HepG2 (cell line): ENCODE results near the gene TNFRSF11A. TPM values are rescaled to one million over a fixed set of nuclear protein-coding genes. Genes with fewer than 3 reads are reported as not detected.
A peak's percentile ranks its signal among the peaks of the same experiment; 100 is the strongest.

Source experiments
- GATA4 ChIP-seq: sonication (generic); IDR thresholded peaks from 2 replicates; pipeline ENCODE4 v1.6.1; 2016; ENCODE audit warnings: antibody characterized with exemption, low read depth, borderline replicate concordance
- GTF3A ChIP-seq: sonication (generic); formaldehyde crosslinking; conservative IDR thresholded peaks from 2 replicates; pipeline ENCODE4 v1.4.0; 2020; ENCODE audit warnings: mild to moderate bottlenecking, missing genetic modification reagents
- HNF1B ChIP-seq: sonication (generic); formaldehyde crosslinking; IDR thresholded peaks from 2 replicates; pipeline ENCODE4 v1.5.1; 2020; ENCODE audit warnings: mild to moderate bottlenecking, moderate library complexity, missing genetic modification reagents
- HOMEZ ChIP-seq: IDR thresholded peaks from 2 replicates; pipeline ENCODE4 v1.6.1; 2016; ENCODE audit warnings: low read depth
- HOXA5 ChIP-seq: sonication (generic); formaldehyde crosslinking; IDR thresholded peaks from 2 replicates; pipeline ENCODE4 v1.4.0; 2020; ENCODE audit warnings: missing genetic modification reagents
- MED8 ChIP-seq: sonication (generic); formaldehyde crosslinking; IDR thresholded peaks from 2 replicates; pipeline ENCODE4 v1.8.1; 2023; ENCODE audit warnings: mild to moderate bottlenecking, missing genetic modification reagents; ENCODE audit not compliant: insufficient replicate concordance
- MEF2D ChIP-seq: sonication (generic); formaldehyde crosslinking; IDR thresholded peaks from 2 replicates; pipeline ENCODE4 v1.5.1; 2020; ENCODE audit warnings: mild to moderate bottlenecking, missing genetic modification reagents
- MEIS2 ChIP-seq: sonication (generic); formaldehyde crosslinking; IDR thresholded peaks from 2 replicates; pipeline ENCODE4 v1.9.0; 2021; ENCODE audit warnings: mild to moderate bottlenecking, missing genetic modification reagents
- POLR2G ChIP-seq: fragments of 200-400 bp; formaldehyde crosslinking; IDR thresholded peaks from 2 replicates; pipeline ENCODE4 v1.6.1; 2018; ENCODE audit warnings: mild to moderate bottlenecking, low read depth, low read length, moderate library complexity
- PRDM15 ChIP-seq: sonication (generic); formaldehyde crosslinking; IDR thresholded peaks from 2 replicates; pipeline ENCODE4 v1.4.0; 2020; ENCODE audit warnings: missing genetic modification reagents
- PRMT3 ChIP-seq: sonication (generic); formaldehyde crosslinking; IDR thresholded peaks from 2 replicates; pipeline ENCODE4 v1.8.1; 2022; ENCODE audit warnings: low read depth, mild to moderate bottlenecking, moderate library complexity, missing genetic modification reagents, borderline replicate concordance
- SATB2 ChIP-seq: sonication (generic); formaldehyde crosslinking; IDR thresholded peaks from 2 replicates; pipeline ENCODE4 v1.5.0; 2020; ENCODE audit warnings: missing genetic modification reagents
- SOX6 ChIP-seq, 2 experiments: fragments of 450-650 bp in 1 of 2; sonication (generic) in 1 of 2; formaldehyde crosslinking in 1 of 2; IDR thresholded peaks; 2 replicates each; pipeline versions ENCODE4 v1.4.0 to v1.6.1; 2017 to 2020; ENCODE audit warnings: antibody characterized with exemption in 1 of 2, mild to moderate bottlenecking in 1 of 2, missing genetic modification reagents in 1 of 2
- TBP ChIP-seq: sonication (generic); formaldehyde crosslinking; IDR thresholded peaks from 2 replicates; pipeline ENCODE4 v1.5.0; 2020; ENCODE audit warnings: missing genetic modification reagents
- TOE1 ChIP-seq: sonication (generic); formaldehyde crosslinking; IDR thresholded peaks from 2 replicates; pipeline ENCODE4 v1.4.0; 2020; ENCODE audit warnings: mild to moderate bottlenecking, missing genetic modification reagents
- ZFP36 ChIP-seq: fragments of 150-350 bp; IDR thresholded peaks from 2 replicates; pipeline ENCODE4 v1.6.1; 2018; ENCODE audit warnings: borderline replicate concordance, low read length, low read depth; ENCODE audit not compliant: partially characterized antibody
- ZFP37 ChIP-seq: sonication (generic); formaldehyde crosslinking; IDR thresholded peaks from 2 replicates; pipeline ENCODE4 v1.4.0; 2020; ENCODE audit warnings: missing genetic modification reagents, borderline replicate concordance
- ZNF136 ChIP-seq: sonication (generic); formaldehyde crosslinking; IDR thresholded peaks from 2 replicates; pipeline ENCODE4 v1.8.1; 2022; ENCODE audit warnings: low read depth, mild to moderate bottlenecking, moderate library complexity, missing genetic modification reagents
- ZNF460 ChIP-seq: sonication (generic); formaldehyde crosslinking; IDR thresholded peaks from 2 replicates; pipeline ENCODE4 v1.5.1; 2020; ENCODE audit warnings: missing genetic modification reagents, mild to moderate bottlenecking, borderline replicate concordance
- ZNF83 ChIP-seq: sonication (generic); formaldehyde crosslinking; IDR thresholded peaks from 2 replicates; pipeline ENCODE4 v1.4.0; 2020; ENCODE audit warnings: missing genetic modification reagents, mild to moderate bottlenecking, borderline replicate concordance
- polyA plus RNA-seq, 8 experiments: library from polyadenylated mRNA; depleted of rRNA in 3 of 8; stranded (reverse) in 7 of 8; unstranded in 1 of 8; fragments of >200 nt; fragmentation: Illumina TruSeq in 4 of 8; extraction: Trizol in 4 of 8; gene quantifications; 2 replicates each; pipeline versions ENCODE4 v1.2.1 to v1.2.3, GENCODE V29; 2011 to 2016; ENCODE audit warnings: low read depth in 4 of 8, missing spikeins in 1 of 8, mixed read lengths in 1 of 8; ENCODE audit not compliant: insufficient read depth in 1 of 8
- total RNA-seq, 5 experiments: library from RNA; depleted of rRNA; stranded (reverse); fragments of >200 nt; fragmentation: Illumina TruSeq; extraction: Trizol; gene quantifications; 2 replicates each; pipeline ENCODE4 v1.2.3, GENCODE V29; 2016; ENCODE audit warnings: low read depth in 1 of 5
- TF ChIP-seq, protein P1 (sequence below): sonication (generic); formaldehyde crosslinking; IDR thresholded peaks from 2 replicates; pipeline ENCODE4 v1.8.0; 2022; ENCODE audit warnings: missing genetic modification reagents, mild to moderate bottlenecking, borderline replicate concordance
- TF ChIP-seq, protein P2 (sequence below): sonication (generic); formaldehyde crosslinking; IDR thresholded peaks from 2 replicates; pipeline ENCODE4 v1.8.1; 2023; ENCODE audit warnings: mild to moderate bottlenecking, inconsistent platforms, moderate library complexity, missing genetic modification reagents, borderline replicate concordance

The TNFRSF11A gene
- total and polyA plus RNA-seq, 2 of the 13 experiments (the other 11 are each of a cell fraction or from before 2014, with no cell fraction given), result 4.6 to 6.4 TPM

DNA sequence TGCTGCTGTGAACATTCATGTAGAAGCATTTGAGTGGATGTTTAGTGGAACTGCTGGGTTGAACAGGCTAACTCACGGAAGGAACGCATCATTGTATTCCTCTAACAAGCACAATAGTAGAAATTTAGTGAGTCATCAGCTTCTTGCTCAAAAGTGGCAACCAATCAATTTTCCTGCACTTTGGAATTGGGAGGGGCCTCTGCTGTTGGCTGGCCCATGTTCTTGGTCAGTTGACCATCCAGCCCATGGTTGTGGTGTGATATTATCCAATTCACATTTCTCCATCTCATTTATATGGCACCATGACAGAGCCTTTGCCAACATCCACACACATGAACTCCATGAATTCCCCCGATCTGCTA, 95.0 kb downstream of the TNFRSF11A start (continued):
- TF ChIP-seq HOMEZ, result peak; percentile 67; the same call in 1 of the 2 replicates
- no peak for TF ChIP-seq MEIS2 (CRISPR knock-in tag)
- no peak for TF ChIP-seq TBP
- no peak for TF ChIP-seq MED8 (CRISPR knock-in tag)
- no peak for TF ChIP-seq GTF3A (CRISPR knock-in tag)
- TF ChIP-seq POLR2G, result peak; percentile 61
- TF ChIP-seq, protein P1, sequence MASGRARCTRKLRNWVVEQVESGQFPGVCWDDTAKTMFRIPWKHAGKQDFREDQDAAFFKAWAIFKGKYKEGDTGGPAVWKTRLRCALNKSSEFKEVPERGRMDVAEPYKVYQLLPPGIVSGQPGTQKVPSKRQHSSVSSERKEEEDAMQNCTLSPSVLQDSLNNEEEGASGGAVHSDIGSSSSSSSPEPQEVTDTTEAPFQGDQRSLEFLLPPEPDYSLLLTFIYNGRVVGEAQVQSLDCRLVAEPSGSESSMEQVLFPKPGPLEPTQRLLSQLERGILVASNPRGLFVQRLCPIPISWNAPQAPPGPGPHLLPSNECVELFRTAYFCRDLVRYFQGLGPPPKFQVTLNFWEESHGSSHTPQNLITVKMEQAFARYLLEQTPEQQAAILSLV (CRISPR knock-in tag), result no peak
- TF ChIP-seq ZNF460 (CRISPR knock-in tag), result no peak
- no peak for TF ChIP-seq MEF2D (CRISPR knock-in tag)
- TF ChIP-seq ZFP37, result no peak
- TF ChIP-seq, protein P2, sequence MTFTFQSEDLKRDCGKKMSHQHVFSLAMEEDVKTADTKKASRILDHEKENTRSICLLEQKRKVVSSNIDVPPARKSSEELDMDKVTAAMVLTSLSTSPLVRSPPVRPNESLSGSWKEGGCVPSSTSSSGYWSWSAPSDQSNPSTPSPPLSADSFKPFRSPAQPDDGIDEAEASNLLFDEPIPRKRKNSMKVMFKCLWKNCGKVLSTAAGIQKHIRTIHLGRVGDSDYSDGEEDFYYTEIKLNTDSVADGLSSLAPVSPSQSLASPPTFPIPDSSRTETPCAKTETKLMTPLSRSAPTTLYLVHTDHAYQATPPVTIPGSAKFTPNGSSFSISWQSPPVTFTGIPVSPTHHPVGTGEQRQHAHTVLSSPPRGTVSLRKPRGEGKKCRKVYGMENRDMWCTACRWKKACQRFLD, result no peak
- no peak for TF ChIP-seq ZFP36
- no peak for TF ChIP-seq GATA4
- no peak for TF ChIP-seq ZNF136
- TF ChIP-seq TOE1 (CRISPR knock-in tag), result no peak
- no peak for TF ChIP-seq PRDM15 (CRISPR knock-in tag)
- no peak for TF ChIP-seq PRMT3 (CRISPR knock-in tag)
- TF ChIP-seq HOXA5, result no peak
- TF ChIP-seq ZNF83, result no peak
- TF ChIP-seq SATB2 (CRISPR knock-in tag), result no peak
- TF ChIP-seq HNF1B (CRISPR knock-in tag), result no peak
- TF ChIP-seq SOX6 (IDR thresholded peaks at IDR 0.05), result no peak
- TF ChIP-seq SOX6 (CRISPR knock-in tag; IDR thresholded peaks at IDR 0.05), result peak; percentile 88
